ENCODE data around the gene TMEM178B. TPM values are rescaled to one million over a fixed set of nuclear protein-coding genes. Genes with fewer than 3 reads are reported as not detected.

TMEM178B gene
- total RNA-seq, 4 donors from 2014 or later = 7.7 to 49.9 (median 25.9) TPM

- Histone ChIP-seq H3K9me3 (no peaks in the 10 kb centered on the region), H3K27me3 (no peaks in the 10 kb centered on the region), H3K27ac (no peak overlapping the region), H3K4me3 (replicated peaks in 1 of 3) (no peak overlapping the region), H3K4me1 (peaks cover 0 to 4% of the 10 kb centered on the region in 2 donors), H3K36me3 (no peaks in the 10 kb centered on the region)
- 87 to 89% methylated on average over 5 of the region's 5 CpGs for WGBS, 2 donors
- intact Hi-C loops (cut with DNase I) = no loop called here
- no peak for DNase-seq
- peak in 1 of 6 experiments; percentile 25 for TF ChIP-seq CTCF (IDR thresholded peaks at IDR 0.05)
- no peak for TF ChIP-seq POLR2A (IDR thresholded peaks at IDR 0.05)
Measured at GRCh38 chr7:141262101-141263090, 188.5 kb downstream of the TMEM178B start.

GRCh38 chr7:141263508-141263907, 189.6 kb downstream of the TMEM178B start:
- Histone ChIP-seq H3K27ac (no peak overlapping the region), H3K36me3 (no peaks in the 10 kb centered on the region), H3K4me1 (peaks cover 0 to 4% of the 10 kb centered on the region in 2 donors), H3K27me3 (no peaks in the 10 kb centered on the region), H3K9me3 (no peaks in the 10 kb centered on the region), H3K4me3 (replicated peaks in 1 of 3) (no peak overlapping the region)
- intact Hi-C loops (cut with DNase I) = no loop called here
- 94 to 97% methylated on average over 2 of the region's 2 CpGs for WGBS, 2 donors
- DNase-seq = no peak
- no peak for TF ChIP-seq POLR2A (IDR thresholded peaks at IDR 0.05)
- no peak for TF ChIP-seq CTCF (IDR thresholded peaks at IDR 0.05)

GRCh38 chr7:141263983-141264382, 190.1 kb downstream of the TMEM178B start:
- no peak overlapping the region for H3K27ac ChIP-seq
- 70 to 80% methylated on average over 2 of the region's 2 CpGs for WGBS, 2 donors
- no peak for DNase-seq

GRCh38 chr7:141264511-141264910, 190.6 kb downstream of the TMEM178B start:
- no peak for DNase-seq
- H3K36me3 ChIP-seq = no peaks in the 10 kb centered on the region
- H3K9me3 ChIP-seq = no peaks in the 10 kb centered on the region
- H3K4me3 ChIP-seq (replicated peaks in 1 of 3) = no peak overlapping the region
- intact Hi-C loops (cut with DNase I) = no loop called here
- peaks cover 0 to 4% of the 10 kb centered on the region in 2 donors for H3K4me1 ChIP-seq
- H3K27me3 ChIP-seq = no peaks in the 10 kb centered on the region
- no peak overlapping the region for H3K27ac ChIP-seq
- no peak for TF ChIP-seq POLR2A (IDR thresholded peaks at IDR 0.05)
- no peak for TF ChIP-seq CTCF (IDR thresholded peaks at IDR 0.05)
- WGBS, 2 donors = 90 to 91% methylated on average over 2 of the region's 2 CpGs

More at GRCh38 chr7:141263983-141264382, 190.1 kb downstream of the TMEM178B start:
- peaks cover 0 to 4% of the 10 kb centered on the region in 2 donors for H3K4me1 ChIP-seq
- intact Hi-C loops (cut with DNase I) = no loop called here
- no peaks in the 10 kb centered on the region for H3K27me3 ChIP-seq
- H3K36me3 ChIP-seq = no peaks in the 10 kb centered on the region
- TF ChIP-seq CTCF (IDR thresholded peaks at IDR 0.05) (no peak), POLR2A (IDR thresholded peaks at IDR 0.05) (no peak)
- H3K9me3 ChIP-seq = no peaks in the 10 kb centered on the region
- no peak overlapping the region for H3K4me3 ChIP-seq (replicated peaks in 1 of 3)

- H3K27ac ChIP-seq = no peak overlapping the region
- no peaks in the 10 kb centered on the region for H3K36me3 ChIP-seq
- 64 to 65% methylated on average over 2 of the region's 2 CpGs for WGBS, 2 donors
- no peak for DNase-seq
- peaks cover 0 to 4% of the 10 kb centered on the region in 2 donors for H3K4me1 ChIP-seq
- TF ChIP-seq POLR2A (IDR thresholded peaks at IDR 0.05) (no peak), CTCF (IDR thresholded peaks at IDR 0.05) (no peak)
- H3K27me3 ChIP-seq = no peaks in the 10 kb centered on the region
- H3K9me3 ChIP-seq = no peaks in the 10 kb centered on the region
- no peak overlapping the region for H3K4me3 ChIP-seq (replicated peaks in 1 of 3)
- intact Hi-C loops (cut with DNase I) = no loop called here
Measured at GRCh38 chr7:141265668-141266067, 191.8 kb downstream of the TMEM178B start.

All from thyroid gland (tissue), 4 donors.